Cardiac muscle cell (in vitro differentiated cells and primary cell): ENCODE data around the gene SIRT1. TPM values are rescaled to one million over a fixed set of nuclear protein-coding genes. Genes with fewer than 3 reads are reported as not detected.

ENCODE experiments used
- DNase-seq, 2 donors: peaks; one replicate each; pipeline versions ENCODE4 v3.0.0 to v3.0.0-alpha.2; 2010 to 2017; ENCODE audit warnings: low read depth in 1 of 2, low spot score in 1 of 2
- H3K27ac ChIP-seq: fragments of 200-600 bp; sonication (generic); 2 replicates; pipeline ENCODE4 v1.5.1; 2016
- H3K27me3 ChIP-seq: fragments of 200-600 bp; sonication (generic); 2 replicates; pipeline ENCODE4 v1.6.0; 2016; ENCODE audit warnings: control low read depth
- H3K36me3 ChIP-seq: fragments of 200-600 bp; sonication (generic); 2 replicates; pipeline ENCODE4 v1.5.1; 2016; ENCODE audit warnings: control low read depth
- H3K4me1 ChIP-seq: fragments of 200-600 bp; sonication (generic); 2 replicates; pipeline ENCODE4 v1.8.1; 2017; ENCODE audit warnings: low read depth, mild to moderate bottlenecking, mixed run types
- H3K4me3 ChIP-seq: fragments of 200-600 bp; sonication (generic); 2 replicates; pipeline ENCODE4 v1.5.1; 2016; ENCODE audit warnings: mild to moderate bottlenecking
- H3K9me3 ChIP-seq: fragments of 200-600 bp; sonication (generic); 2 replicates; pipeline ENCODE4 v1.5.1; 2017; ENCODE audit warnings: low read depth, mild to moderate bottlenecking, control low read depth
- polyA plus RNA-seq: library from polyadenylated mRNA; unstranded; fragments of >200 nt; fragmentation: Nextera tagmentation; extraction: Ambion mirVana; gene quantifications from 2 replicates; pipeline ENCODE4 v1.2.1, GENCODE V29; 2016
- total RNA-seq: library from RNA; depleted of rRNA; stranded (reverse); fragments of >200 nt; gene quantifications from 2 replicates; pipeline ENCODE4 v1.2.3, GENCODE V29; 2016
- TF ChIP-seq, protein P1 (sequence below): IDR thresholded peaks from 2 replicates; pipeline ENCODE4 v1.5.1; 2012; ENCODE audit warnings: low read depth, mild to moderate bottlenecking, low read length

SIRT1 gene
- total and polyA plus RNA-seq, 2 experiments from 2014 or later, result 17.4 to 19.5 TPM

DNA sequence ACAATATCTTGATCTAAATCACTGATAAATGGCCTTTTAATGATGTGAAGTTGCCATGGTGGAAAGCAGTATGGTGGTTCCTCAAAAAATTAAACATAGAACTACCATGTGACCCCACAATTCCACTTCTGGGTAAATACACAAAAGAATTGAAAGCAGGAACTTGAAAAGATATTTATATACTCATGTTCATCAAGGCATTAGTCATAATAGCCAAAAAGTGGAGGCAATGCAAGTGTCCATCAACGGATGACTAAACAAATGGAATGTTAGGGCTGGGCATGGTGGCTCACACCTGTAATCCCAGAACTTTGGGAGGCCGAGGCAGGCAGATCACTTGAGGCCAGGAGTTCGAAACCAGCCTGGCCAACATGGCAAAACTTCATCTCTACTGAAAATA is 44.5 kb upstream of the SIRT1 start:
- TF ChIP-seq, protein P1, sequence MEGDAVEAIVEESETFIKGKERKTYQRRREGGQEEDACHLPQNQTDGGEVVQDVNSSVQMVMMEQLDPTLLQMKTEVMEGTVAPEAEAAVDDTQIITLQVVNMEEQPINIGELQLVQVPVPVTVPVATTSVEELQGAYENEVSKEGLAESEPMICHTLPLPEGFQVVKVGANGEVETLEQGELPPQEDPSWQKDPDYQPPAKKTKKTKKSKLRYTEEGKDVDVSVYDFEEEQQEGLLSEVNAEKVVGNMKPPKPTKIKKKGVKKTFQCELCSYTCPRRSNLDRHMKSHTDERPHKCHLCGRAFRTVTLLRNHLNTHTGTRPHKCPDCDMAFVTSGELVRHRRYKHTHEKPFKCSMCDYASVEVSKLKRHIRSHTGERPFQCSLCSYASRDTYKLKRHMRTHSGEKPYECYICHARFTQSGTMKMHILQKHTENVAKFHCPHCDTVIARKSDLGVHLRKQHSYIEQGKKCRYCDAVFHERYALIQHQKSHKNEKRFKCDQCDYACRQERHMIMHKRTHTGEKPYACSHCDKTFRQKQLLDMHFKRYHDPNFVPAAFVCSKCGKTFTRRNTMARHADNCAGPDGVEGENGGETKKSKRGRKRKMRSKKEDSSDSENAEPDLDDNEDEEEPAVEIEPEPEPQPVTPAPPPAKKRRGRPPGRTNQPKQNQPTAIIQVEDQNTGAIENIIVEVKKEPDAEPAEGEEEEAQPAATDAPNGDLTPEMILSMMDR, result no peak
- no peaks in the 10 kb centered on the region for H3K27me3 ChIP-seq
- H3K27ac ChIP-seq, result no peak overlapping the region
- DNase-seq, result peak in 1 of 2 donors; percentile 22
- H3K4me1 ChIP-seq, result no peaks in the 10 kb centered on the region
- no peaks in the 10 kb centered on the region for H3K9me3 ChIP-seq
- no peaks in the 10 kb centered on the region for H3K36me3 ChIP-seq
- no peak overlapping the region for H3K4me3 ChIP-seq

DNA sequence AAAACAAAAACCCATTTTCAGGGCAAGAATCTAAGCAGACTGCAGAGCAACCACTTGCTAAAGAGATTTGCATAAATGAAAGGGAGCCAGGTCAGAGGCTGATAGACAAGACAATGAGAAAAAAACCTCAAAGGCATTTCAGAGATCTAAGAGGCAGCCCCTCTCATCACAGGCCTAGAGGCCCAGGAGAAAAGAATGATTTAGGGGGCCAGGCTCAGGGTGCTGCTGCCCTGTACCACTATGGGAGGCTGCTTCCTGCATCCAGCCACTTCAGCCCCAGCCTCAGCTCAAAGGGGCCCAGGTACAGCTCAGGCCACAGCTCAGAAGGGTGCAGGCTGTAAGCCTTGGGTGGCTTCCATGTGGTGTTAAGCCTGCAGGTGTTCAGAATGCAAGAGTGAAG is 42.7 kb upstream of the SIRT1 start:
- no peak overlapping the region for H3K4me3 ChIP-seq
- TF ChIP-seq, protein P1, result no peak
- H3K4me1 ChIP-seq, result no peaks in the 10 kb centered on the region
- H3K36me3 ChIP-seq, result no peaks in the 10 kb centered on the region
- no peak for DNase-seq
- no peaks in the 10 kb centered on the region for H3K27me3 ChIP-seq
- H3K9me3 ChIP-seq, result no peaks in the 10 kb centered on the region
- H3K27ac ChIP-seq, result no peak overlapping the region

DNA sequence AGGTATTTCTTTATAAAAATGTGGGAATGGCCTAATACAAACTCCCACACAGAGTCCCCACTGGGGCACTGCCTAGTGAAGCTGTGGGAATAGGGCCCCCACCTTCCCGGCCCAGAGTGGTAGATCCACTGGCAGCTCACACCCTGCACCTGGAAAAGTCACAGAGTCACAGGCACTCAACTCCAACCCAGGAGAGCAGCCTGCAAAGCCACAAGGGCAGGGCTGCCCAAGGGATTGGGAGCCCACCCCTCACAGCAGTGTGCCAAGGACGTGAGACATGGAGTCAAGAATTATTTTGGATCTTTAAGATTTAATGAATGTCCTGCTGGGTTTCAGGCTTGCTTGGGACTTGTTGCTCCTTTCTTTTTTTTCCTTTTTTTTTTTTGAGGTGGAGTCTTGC is 41.2 kb upstream of the SIRT1 start:
- Histone ChIP-seq H3K27me3 (no peaks in the 10 kb centered on the region), H3K4me3 (no peak overlapping the region), H3K27ac (no peak overlapping the region), H3K9me3 (no peaks in the 10 kb centered on the region), H3K4me1 (no peaks in the 10 kb centered on the region), H3K36me3 (no peaks in the 10 kb centered on the region)
- DNase-seq, result no peak
- TF ChIP-seq, protein P1, result no peak

DNA sequence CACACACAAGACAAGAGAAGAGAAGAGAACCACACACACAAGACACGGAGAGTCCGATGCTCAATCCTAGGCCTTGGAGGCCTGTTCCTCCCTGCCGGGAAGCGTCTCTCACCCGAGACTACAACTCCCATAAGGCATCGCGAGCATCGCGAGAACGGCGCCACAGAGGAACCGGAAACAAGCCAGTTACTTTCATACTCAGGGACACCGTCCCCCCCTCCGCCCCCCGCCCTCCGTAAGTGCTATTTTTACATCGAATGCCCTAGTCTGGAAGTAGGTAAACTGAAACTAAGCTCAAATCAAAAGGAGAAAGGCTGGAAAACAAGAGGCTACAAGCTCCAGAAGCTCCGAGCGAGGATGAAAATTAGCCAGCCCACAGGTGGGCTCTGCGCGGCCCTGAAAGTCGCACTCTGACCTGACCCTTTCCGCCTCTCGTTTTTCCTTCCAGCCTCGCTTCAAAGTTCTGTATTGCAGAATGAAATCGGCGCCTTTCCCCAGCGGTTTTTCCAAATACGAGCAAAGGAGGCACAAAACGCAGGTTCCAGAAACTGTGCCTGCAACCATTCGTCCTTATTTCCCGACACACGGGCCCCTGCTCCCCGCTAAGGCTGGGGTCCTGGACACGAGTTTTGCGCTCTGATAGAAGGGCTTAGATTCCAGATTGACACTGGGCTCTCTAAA is 35.0 kb upstream of the SIRT1 start:
- H3K36me3 ChIP-seq, result no peaks in the 10 kb centered on the region
- TF ChIP-seq, protein P1, result peak; percentile 2
- H3K27me3 ChIP-seq, result no peaks in the 10 kb centered on the region
- DNase-seq, result peak; percentile 94 to 97
- H3K27ac ChIP-seq, result peak overlapping the region; percentile 98
- H3K9me3 ChIP-seq, result no peaks in the 10 kb centered on the region
- H3K4me1 ChIP-seq, result peaks cover 3% of the 10 kb centered on the region
- H3K4me3 ChIP-seq, result peak overlapping the region; percentile 79

DNA sequence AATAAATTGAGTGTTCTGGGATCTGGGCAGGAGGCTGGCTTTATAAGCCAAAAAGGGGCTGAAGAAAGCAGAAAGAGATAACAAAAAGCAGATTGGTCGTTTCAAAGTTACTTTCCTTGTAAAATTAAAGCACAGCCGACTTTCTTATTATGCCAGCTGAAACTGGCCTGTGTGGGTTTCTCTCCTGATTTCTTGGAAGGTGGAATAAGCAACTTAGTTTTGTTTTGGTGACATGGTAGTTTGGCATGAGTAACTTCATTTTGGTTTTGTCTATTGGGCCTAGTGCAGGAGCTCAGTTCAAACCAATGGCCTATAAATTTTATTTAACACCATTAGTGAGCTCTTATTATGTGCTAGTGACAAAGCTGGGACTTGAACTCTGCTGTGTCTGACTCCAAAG is 33.3 kb upstream of the SIRT1 start:
- no peaks in the 10 kb centered on the region for H3K9me3 ChIP-seq
- H3K27me3 ChIP-seq, result no peaks in the 10 kb centered on the region
- no peak for DNase-seq
- H3K4me1 ChIP-seq, result peaks cover 3% of the 10 kb centered on the region
- no peak overlapping the region for H3K27ac ChIP-seq
- H3K4me3 ChIP-seq, result no peak overlapping the region
- no peaks in the 10 kb centered on the region for H3K36me3 ChIP-seq
- TF ChIP-seq, protein P1, result no peak
